ENCODE results near the gene OCLN.
"Not testable (repeated sequence)": the region's sequence is repeated elsewhere in the genome, so short reads cannot be mapped to it uniquely, and the experiment has no call there.

Gene OCLN

GRCh38 chr5:69492391-69492922 lies at the start of gene OCLN:
OCLN (plus strand) TSS chr5:69492790; CDS start chr5:69504245, 11,455 bp downstream.
- no peaks in the 10 kb centered on the region for H3K9me3 ChIP-seq (ENCODE audit: control insufficient read depth, insufficient read depth, low read length)
- H3K9ac ChIP-seq (ENCODE audit: low read depth, low read length), result peak within 1 kb of the TSS; percentile 81
- peaks cover 31% of the 10 kb centered on the region for H3K4me1 ChIP-seq (ENCODE audit: insufficient read depth, low read length)
- H3K36me3 ChIP-seq (ENCODE audit: insufficient read depth, low read length), result no peaks in the 10 kb centered on the region

DNA sequence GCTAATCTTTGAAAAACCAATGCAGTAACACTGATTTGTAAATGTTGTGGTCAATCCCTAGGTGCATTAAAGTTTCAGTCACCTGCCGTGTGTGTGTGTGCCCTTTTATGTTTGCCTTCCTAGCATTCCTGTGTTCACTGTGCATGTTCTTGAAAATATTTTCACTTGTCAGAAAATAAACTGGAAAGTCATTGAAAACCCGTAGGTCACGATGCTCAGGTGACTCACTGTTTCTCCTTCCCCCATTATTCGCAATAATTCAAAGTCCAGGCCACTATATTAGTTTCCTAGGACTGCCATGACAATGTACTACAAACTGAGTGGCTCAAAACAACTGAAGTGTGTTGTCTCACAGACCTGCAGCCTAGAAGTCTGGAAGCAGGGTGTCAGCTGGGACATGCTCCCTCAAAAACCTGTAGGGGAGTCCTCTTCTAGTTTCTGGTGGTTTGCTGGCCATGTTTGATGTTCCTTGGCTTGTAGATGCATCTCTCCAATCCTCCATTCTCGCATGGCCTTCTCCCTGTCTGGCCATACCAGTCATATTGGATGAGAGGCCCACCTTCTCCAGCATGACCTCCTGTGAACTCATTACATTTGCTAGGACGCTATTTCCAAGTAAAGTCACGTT lies 48.3 kb upstream of the OCLN start:
- H3K4me1 ChIP-seq (ENCODE audit: insufficient read depth, low read length), result no peaks in the 10 kb centered on the region
- no peaks in the 10 kb centered on the region for H3K36me3 ChIP-seq (ENCODE audit: insufficient read depth, low read length)
- no peaks in the 10 kb centered on the region for H3K9me3 ChIP-seq (ENCODE audit: control insufficient read depth, insufficient read depth, low read length)
- H3K9ac ChIP-seq (ENCODE audit: low read depth, low read length), result no peak overlapping the region

DNA sequence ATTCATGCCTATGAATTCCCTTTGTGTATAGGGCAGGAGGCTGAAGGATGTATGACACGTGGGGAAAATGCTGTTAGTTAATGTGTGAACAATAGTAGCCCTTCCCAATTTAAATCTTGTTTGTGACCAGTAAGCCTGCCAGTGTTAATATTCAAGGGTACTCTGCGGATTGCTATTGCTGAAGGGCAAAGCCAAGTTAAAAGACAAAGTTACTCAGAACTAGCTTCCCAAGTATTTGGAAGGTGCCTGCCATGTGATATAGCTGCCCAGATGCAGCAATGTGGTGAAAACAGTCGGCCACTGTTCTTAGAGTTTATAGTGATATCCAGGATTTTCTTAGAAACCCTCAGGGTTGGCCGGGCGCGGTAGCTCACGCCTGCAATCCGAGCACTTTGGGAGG lies 43.1 kb upstream of the OCLN start:
- Histone ChIP-seq H3K9ac (ENCODE audit: low read depth, low read length) (no peak overlapping the region), H3K4me1 (ENCODE audit: insufficient read depth, low read length) (peaks cover 3% of the 10 kb centered on the region; the same call in 1 of the 2 replicates), H3K36me3 (ENCODE audit: insufficient read depth, low read length) (no peaks in the 10 kb centered on the region), H3K9me3 (ENCODE audit: control insufficient read depth, insufficient read depth, low read length) (no peaks in the 10 kb centered on the region)

DNA sequence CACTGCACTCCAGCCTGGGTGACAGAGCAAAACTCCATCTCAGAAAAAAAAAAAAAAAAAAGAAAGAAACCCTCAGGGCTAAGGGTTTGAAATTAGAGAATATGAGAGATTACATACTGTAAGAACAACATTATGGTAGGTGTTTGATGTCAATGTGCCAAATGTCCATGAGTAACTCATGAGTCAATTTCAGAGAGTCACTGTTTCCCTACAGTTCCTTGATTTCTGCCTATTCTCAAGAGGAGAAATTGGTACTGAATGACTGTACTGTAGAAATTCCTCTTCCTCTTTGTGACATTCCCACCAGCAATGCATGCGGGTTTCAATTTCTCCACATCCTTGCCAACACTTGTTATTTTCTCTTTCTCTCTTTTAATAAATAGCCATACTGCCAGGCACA lies 42.5 kb upstream of the OCLN start:
- no peaks in the 10 kb centered on the region for H3K36me3 ChIP-seq (ENCODE audit: insufficient read depth, low read length)

DNA sequence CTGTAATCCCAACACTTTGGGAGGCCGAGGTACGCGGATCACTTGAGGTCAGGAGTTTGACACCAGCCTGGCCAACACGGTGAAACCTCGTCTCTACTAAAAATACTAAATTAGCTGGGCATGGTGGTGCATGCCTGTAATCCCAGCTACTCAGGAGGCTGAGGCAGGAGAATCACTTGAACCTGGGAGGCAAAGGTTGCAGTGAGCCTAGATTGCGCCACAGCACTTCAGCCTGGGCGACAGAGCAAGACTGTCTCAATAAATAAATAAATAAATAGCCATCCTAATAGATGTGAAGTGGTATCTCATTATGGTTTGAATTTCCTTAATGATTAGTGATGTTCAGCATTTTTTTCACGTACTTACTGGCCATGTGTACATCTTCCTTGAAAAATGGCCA lies 42.1 kb upstream of the OCLN start:
- H3K9me3 ChIP-seq (ENCODE audit: control insufficient read depth, insufficient read depth, low read length); H3K36me3 ChIP-seq (ENCODE audit: insufficient read depth, low read length); H3K9ac ChIP-seq (ENCODE audit: low read depth, low read length); H3K4me1 ChIP-seq (ENCODE audit: insufficient read depth, low read length): not testable (repeated sequence)

More for the DNA sequence above, 42.5 kb upstream of the OCLN start:
- H3K9ac ChIP-seq (ENCODE audit: low read depth, low read length), result no peak overlapping the region
- no peaks in the 10 kb centered on the region for H3K9me3 ChIP-seq (ENCODE audit: control insufficient read depth, insufficient read depth, low read length)
- H3K4me1 ChIP-seq (ENCODE audit: insufficient read depth, low read length), result peaks cover 6% of the 10 kb centered on the region

DNA sequence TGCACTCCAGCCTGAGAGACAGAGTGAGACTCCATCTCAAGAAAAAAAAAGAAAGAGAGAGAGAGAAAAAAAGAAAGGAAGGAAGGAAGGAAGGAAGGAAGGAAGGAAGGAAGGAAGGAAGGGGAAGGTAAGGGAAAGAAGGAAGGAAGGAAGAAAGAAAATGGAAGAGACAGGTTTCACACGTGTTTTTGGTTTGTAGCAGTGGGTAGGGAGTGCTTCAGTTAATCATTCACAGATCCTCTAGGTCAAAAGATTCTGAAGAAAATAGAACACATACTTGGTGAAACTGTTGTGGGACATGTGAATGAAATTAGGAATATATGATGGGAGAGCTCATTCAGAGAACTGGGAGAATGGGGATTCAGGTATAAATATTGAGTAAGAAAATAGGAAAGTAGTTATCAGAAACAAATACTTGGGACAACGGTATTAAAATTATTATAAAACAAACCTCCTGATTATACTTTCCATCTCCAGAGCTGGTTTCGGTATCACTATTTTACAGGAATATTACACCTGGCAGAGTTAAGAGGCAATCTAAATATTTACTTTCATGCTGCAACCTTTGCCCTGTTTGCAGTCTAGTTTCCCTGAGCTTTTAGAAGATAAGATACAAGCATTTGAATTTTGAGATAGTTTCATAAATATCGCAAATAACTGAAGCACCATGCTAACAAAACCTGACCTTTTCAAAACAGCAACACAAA lies 40.5 kb upstream of the OCLN start:
- Histone ChIP-seq H3K9me3 (ENCODE audit: control insufficient read depth, insufficient read depth, low read length) (no peaks in the 10 kb centered on the region), H3K4me1 (ENCODE audit: insufficient read depth, low read length) (peaks cover 6% of the 10 kb centered on the region), H3K36me3 (ENCODE audit: insufficient read depth, low read length) (no peaks in the 10 kb centered on the region), H3K9ac (ENCODE audit: low read depth, low read length) (no peak overlapping the region)

GRCh38 chr5:69453487-69453886 lies 39.1 kb upstream of the OCLN start:
- H3K4me1 ChIP-seq (ENCODE audit: insufficient read depth, low read length); H3K9ac ChIP-seq (ENCODE audit: low read depth, low read length); H3K36me3 ChIP-seq (ENCODE audit: insufficient read depth, low read length); H3K9me3 ChIP-seq (ENCODE audit: control insufficient read depth, insufficient read depth, low read length): not testable (repeated sequence)

DNA sequence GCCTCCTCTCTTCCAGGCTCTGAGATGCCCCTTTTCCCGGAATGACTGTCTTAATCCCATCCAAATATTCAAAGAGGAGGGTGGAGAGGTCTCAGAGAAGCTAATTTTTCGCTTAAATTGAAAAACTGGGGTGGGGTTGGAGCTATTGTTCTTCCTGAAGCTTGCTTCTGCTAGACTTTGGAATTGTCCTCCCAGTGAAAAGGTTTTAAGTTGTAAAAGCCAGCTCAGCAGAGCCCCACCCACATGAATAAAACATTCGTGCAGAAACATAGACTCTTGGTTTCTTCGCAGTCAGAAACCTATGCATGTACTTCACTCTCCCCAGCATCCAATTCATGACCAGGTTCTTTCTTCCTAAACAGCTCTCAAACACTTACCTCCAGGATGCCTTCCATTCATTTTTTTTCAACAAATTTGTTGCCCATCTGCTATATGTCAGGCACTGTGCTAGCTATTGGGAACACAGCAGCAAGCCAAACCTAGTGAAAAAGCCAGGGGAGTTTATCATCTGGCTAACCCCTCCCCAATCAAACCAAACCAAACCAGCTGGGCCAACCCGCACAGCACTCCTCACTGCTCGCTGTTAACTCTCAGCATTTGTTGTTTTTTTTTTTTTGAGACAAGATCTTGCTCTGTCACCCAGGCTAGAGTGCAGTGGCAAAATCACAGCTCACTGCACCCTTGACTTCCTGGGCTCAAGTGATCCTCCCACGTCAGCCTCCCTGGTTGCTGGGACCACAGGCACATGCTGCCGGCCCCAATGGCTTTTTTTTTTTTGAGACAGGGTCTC lies 37.9 kb upstream of the OCLN start:
- Histone ChIP-seq H3K4me1 (ENCODE audit: insufficient read depth, low read length) (peaks cover 6% of the 10 kb centered on the region), H3K9ac (ENCODE audit: low read depth, low read length) (peak overlapping the region; percentile 53; the same call in 1 of the 2 replicates), H3K36me3 (ENCODE audit: insufficient read depth, low read length) (no peaks in the 10 kb centered on the region), H3K9me3 (ENCODE audit: control insufficient read depth, insufficient read depth, low read length) (no peaks in the 10 kb centered on the region)

DNA sequence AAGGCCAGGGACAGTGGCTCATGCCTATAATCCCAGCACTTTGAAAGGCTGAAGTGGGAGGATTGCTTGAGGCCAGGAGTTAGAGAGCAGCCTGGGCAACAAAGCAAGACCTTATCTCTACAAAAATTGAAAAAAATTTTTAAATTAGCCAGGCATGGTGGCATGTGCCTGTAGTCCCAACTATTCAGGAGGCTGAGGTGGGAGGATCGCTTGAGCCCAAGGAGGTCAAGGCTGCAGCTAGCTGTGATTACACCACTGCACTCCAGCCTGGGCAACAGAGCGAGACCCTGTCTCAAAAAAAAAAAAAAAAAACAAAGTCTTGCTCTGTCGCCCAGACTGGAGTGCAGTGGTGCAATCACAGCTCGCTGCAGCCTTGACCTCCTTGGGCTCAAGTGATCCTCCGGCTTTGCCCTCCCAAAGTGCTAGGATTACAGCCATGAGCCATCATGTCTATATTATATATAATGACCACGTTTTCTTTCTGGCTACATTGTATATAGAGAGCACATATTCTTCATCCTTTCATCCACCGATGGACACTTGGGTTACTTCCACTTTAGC lies 37.1 kb upstream of the OCLN start:
- not testable (repeated sequence) for H3K4me1 ChIP-seq (ENCODE audit: insufficient read depth, low read length); H3K9ac ChIP-seq (ENCODE audit: low read depth, low read length); H3K36me3 ChIP-seq (ENCODE audit: insufficient read depth, low read length); H3K9me3 ChIP-seq (ENCODE audit: control insufficient read depth, insufficient read depth, low read length)

- Histone ChIP-seq H3K4me1 (ENCODE audit: insufficient read depth, low read length) (no peaks in the 10 kb centered on the region), H3K9ac (ENCODE audit: low read depth, low read length) (no peak overlapping the region), H3K36me3 (ENCODE audit: insufficient read depth, low read length) (no peaks in the 10 kb centered on the region), H3K9me3 (ENCODE audit: control insufficient read depth, insufficient read depth, low read length) (no peaks in the 10 kb centered on the region)
Observed at GRCh38 chr5:69462170-69462569, 30.4 kb upstream of the OCLN start.

DNA sequence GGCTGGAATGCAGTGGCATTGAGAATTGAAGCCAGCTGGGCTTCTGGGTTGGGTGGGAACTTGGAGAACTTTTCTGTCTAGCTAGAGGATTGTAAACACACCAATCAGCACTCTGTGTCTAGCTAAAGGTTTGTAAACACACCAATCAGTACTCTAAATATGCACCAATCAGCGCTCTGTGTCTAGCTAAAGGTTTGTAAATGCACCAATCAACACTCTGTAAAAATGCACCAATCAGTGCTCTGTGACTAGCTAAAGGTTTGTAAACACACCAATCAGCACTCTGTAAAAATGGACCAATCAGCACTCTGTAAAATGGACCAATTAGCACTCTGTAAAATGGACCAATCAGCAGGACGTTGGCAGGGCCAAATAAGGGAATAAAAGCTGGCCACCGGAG lies 26.2 kb upstream of the OCLN start:
- not testable (repeated sequence) for H3K9ac ChIP-seq (ENCODE audit: low read depth, low read length); H3K9me3 ChIP-seq (ENCODE audit: control insufficient read depth, insufficient read depth, low read length); H3K36me3 ChIP-seq (ENCODE audit: insufficient read depth, low read length); H3K4me1 ChIP-seq (ENCODE audit: insufficient read depth, low read length)

DNA sequence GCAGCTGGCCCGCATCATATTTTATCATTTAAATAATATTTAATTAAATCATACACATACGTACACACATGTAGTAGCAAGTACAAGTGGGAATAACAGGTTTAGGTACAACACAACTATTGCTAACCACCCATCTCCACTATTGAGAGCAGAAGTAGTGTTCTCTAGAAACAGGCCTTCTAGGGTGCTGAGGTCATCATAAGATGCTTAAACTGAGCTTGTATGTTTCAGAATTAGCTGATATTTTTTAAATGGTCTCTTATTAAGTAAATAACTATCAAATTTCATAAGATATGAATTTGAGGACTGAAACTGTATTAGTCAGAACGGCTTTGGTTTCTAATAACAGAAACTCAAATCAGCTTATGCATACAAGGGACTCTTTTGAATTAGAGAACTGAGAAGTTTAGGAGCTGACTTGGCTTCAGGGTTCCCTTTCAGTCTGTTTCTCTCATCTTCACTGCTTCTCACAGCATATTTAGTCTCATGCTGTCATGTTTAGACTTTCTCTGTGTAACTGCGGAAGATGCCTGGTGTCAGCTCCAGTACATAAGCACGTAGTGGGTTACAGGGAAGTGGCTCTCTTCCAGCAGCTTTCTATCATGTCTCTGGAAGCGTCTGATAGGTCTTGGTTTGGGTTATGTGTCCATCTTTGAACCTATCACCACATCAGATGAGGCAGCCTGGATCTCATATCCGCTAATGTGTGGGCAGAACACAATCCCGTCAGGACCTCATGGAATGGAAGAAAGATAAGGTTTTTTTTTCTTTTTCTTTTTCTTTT lies 25.0 kb upstream of the OCLN start:
- Histone ChIP-seq H3K9ac (ENCODE audit: low read depth, low read length) (no peak overlapping the region), H3K36me3 (ENCODE audit: insufficient read depth, low read length) (no peaks in the 10 kb centered on the region), H3K4me1 (ENCODE audit: insufficient read depth, low read length) (no peaks in the 10 kb centered on the region), H3K9me3 (ENCODE audit: control insufficient read depth, insufficient read depth, low read length) (no peaks in the 10 kb centered on the region)

GRCh38 chr5:69468631-69469030 lies 24.0 kb upstream of the OCLN start:
- H3K9ac ChIP-seq (ENCODE audit: low read depth, low read length), result no peak overlapping the region

GRCh38 chr5:69471516-69471915 lies 21.1 kb upstream of the OCLN start:
- H3K9ac ChIP-seq (ENCODE audit: low read depth, low read length); H3K36me3 ChIP-seq (ENCODE audit: insufficient read depth, low read length); H3K9me3 ChIP-seq (ENCODE audit: control insufficient read depth, insufficient read depth, low read length); H3K4me1 ChIP-seq (ENCODE audit: insufficient read depth, low read length): not testable (repeated sequence)

More at GRCh38 chr5:69468631-69469030, 24.0 kb upstream of the OCLN start:
- no peaks in the 10 kb centered on the region for H3K36me3 ChIP-seq (ENCODE audit: insufficient read depth, low read length)
- H3K4me1 ChIP-seq (ENCODE audit: insufficient read depth, low read length), result no peaks in the 10 kb centered on the region
- H3K9me3 ChIP-seq (ENCODE audit: control insufficient read depth, insufficient read depth, low read length), result no peaks in the 10 kb centered on the region
